ENCODE results near the gene ZBTB43.
"Not testable (repeated sequence)": the region's sequence is repeated elsewhere in the genome, so short reads cannot be mapped to it uniquely, and the experiment has no call there.

ZBTB43 gene

DNA sequence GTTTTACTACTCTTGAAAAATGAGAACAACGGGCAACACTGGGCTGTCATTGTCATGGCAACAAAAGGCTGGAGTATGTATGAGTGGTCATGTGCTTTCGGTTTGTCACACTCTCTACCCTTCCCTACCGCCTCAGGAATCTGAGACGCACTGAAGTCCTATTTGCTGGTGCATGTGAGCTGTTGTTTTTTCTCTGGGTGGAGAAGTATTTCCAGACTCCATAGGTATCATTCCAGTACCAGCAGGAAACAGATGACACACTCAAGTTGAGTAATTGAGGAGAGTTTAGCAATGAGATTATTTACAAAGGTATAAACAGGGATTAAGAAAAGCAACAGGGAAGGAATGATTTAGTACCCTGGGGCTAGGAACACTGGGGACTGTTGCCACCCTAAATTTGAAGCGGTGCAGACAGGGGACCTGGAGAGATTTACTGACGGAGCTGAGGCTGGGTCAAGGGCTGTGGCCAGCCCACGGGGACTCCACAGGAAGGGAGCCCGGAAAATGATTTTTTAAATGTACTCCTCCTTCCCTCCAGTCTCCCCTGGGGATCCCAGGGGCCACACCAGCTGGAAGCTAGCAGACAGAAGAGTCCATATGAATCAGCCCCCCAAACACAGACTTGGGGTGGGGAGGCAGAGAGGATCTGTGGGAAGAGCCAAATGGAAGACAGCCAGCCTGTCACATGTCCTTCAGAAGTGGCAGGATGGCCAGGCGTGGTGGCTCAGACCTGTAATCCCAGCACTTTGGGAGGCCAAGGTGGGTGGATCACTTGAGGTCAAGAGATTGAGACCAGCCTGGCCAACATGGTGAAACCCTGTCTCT is 13.2 kb upstream of the ZBTB43 start:
- DNase-seq (ENCODE audit: low spot score) = no peak

GRCh38 chr9:126793686-126794417 is 11.0 kb upstream of the ZBTB43 start:
- no peak for DNase-seq (ENCODE audit: low spot score)

DNA sequence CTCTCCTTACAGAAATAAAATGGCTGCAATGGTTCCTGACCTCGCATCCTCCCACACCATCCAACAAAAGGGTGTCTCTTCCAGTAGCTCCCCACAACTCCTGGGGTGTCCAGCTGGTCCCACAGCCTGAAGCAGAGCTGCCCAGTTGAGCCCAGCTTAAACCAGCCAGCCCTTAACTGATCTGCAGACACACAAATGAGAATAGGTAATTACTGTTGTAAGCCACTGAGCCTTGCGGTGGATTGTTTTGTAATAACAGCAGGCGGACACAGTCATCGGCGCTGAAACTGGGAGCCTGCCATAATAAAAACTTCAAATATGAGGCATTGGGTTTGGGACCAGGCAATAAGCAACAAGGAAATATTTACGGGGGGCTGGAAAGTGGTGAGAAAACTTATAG is 10.4 kb upstream of the ZBTB43 start:
- no peak for DNase-seq (ENCODE audit: low spot score)

DNA sequence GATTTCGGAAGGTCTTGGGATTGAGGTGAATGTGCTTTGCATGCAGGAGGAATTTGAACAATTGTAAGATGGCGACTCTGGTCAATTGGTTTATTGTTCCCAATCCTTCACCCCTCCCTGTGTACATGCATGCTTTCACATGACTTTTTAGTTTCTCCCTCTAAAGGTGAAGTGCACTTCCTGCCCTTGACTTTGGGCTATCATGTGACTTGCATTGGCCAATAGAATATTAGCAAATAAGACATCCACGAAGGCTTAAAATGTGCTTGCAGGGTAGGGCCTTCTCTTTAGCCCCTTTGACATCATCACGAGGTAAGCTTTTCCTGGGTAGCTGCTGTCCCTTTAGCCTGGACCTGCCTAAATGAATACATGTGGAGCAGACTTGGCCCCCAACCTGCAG is 8.1 kb upstream of the ZBTB43 start:
- no peak for DNase-seq (ENCODE audit: low spot score)

DNA sequence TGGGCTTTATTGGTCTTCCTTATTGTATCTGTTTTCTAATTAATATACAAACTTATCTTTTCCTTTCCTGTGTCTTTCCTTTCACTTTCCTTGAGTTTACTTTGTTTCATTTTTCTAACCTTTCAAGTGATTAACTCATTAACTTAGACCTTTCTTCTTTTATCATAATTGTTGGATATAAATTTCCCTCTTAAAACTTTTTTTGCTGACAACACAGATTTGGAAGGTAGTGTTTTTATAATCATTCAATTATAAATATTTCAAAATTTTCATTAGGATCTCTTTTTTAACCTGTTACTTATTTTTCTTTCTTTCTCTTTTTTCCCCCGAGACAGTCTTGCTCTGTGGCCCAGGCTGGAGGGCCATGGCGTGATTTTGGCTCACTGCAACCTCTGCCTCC is 6.9 kb upstream of the ZBTB43 start:
- DNase-seq (ENCODE audit: low spot score) = no peak

DNA sequence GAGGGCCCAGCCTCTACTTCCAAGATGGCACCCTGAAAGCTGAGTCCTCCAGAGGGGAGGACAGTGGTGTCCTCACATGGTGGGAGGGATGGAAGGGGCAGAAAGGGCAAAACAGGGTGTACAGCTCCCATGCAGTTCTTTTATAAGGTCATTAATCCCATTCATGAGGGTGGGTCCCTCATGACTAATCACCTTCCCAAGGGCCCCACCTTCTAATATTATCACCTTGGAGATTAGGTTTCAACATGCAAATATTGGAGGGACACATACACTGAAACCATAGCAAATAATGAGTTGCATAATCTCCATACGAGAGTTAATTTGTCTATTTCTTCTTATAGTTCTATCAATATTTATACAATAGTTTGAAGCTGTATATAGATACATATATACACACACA is 5.8 kb upstream of the ZBTB43 start:
- DNase-seq (ENCODE audit: low spot score) = no peak

GRCh38 chr9:126802318-126803059 is 2.4 kb upstream of the ZBTB43 start:
- DNase-seq (ENCODE audit: low spot score) = no peak

GRCh38 chr9:126804198-126804695 is 593 bp upstream of the ZBTB43 start:
- no peak for DNase-seq (ENCODE audit: low spot score)

GRCh38 chr9:126805554-126806262 is 868 bp downstream of the ZBTB43 start:
- peak; percentile 91 for DNase-seq (ENCODE audit: low spot score)

DNA sequence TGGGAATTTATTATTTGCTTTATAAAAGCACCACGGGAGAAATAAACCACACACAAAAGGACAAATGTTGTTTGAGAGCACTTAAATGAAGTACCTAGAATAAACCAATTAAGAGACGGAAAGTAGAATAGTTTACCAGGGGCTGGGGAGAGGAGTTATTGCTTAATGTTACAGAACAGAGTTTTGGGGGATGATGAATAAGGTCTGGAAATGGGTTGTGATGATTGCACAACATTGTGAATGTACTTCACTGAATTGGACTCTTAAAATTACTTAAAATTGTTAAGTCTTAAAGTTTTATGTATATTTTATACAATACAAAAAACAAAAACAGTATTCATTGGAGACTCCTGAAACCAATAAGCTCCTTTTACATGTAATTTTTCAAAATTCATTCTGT is 1.5 kb downstream of the ZBTB43 start:
- DNase-seq (ENCODE audit: low spot score) = peak; percentile 21

GRCh38 chr9:126809068-126809467 is 4.2 kb downstream of the ZBTB43 start:
- DNase-seq (ENCODE audit: low spot score) = no peak

GRCh38 chr9:126810221-126810620 is 5.4 kb downstream of the ZBTB43 start:
- DNase-seq (ENCODE audit: low spot score) = not testable (repeated sequence)

DNA sequence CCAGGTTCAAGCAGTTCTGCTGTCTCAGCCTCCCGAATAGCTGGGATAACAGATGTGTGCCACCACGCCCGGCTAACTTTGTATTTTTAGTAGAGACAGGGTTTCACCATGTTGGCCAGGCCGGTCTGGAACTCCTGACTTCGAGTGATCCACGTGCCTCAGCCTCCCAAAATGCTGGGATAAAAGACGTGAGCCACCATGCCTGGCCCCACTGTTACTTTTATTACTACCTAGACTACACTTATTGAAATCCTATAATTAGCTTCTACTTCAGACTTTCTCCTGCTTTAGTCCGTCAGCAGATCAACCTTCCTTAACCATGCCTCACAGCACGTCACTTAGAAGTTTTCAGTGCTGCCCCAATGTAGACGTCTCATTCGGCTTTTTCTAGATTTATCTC is 8.2 kb downstream of the ZBTB43 start:
- DNase-seq (ENCODE audit: low spot score) = no peak

GRCh38 chr9:126814091-126814490 is 9.3 kb downstream of the ZBTB43 start:
- no peak for DNase-seq (ENCODE audit: low spot score)

DNA sequence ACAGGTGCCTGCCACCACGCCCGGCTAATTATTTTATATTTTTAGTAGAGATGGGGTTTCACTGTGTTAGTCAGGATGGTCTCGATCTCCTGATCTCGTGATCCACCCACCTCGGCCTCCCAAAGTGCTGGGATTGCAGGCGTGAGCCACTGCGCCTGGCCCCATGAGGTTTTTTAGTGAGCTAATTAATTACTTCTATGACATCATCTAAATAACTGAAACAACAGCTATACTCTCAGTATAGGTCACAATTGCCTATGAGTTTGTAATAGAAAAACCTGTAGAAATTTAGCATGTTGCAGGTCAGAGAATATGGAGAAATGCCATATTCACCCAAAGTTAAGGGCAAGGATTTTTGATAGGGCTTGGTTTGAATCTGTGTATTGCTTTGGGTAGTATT is 12.8 kb downstream of the ZBTB43 start:
- DNase-seq (ENCODE audit: low spot score) = not testable (repeated sequence)

DNA sequence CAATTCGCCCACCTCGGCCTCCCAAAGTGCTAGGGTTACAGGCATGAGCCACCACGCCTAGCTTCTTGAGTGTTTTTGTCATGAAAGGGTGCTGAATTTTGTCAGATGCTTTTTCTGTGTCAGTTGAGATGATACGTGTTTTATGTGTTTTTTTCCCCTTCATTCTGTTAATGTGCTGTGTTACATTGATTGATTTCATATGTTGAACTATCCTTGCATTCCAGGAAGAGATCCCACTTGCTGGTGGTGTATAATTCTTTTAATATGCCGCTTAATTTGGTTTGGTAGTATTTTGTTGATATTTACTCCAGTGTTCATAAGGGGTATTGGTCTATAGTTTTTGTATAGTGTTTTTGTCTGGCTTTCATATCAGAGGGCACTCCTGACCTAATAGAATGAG is 13.6 kb downstream of the ZBTB43 start:
- DNase-seq (ENCODE audit: low spot score) = no peak

DNA sequence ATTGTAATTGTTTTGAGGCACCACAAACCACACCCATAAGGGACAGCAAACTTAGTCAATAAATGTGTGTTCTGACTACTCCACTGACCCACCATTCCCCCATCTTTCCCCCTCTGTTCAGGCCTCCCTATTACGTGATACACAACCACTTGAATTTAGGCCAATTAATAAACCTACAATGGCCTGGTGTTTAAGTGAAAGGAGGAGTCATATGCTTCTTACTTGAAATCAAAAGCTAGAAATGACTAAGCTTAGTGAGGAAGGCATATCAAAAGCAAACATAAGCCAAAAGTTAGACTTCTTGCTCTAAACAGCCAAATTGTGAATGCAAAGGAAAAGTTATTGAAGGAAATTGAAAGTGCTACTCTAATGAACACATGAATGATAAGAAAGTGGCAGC is 14.6 kb downstream of the ZBTB43 start:
- no peak for DNase-seq (ENCODE audit: low spot score)

DNA sequence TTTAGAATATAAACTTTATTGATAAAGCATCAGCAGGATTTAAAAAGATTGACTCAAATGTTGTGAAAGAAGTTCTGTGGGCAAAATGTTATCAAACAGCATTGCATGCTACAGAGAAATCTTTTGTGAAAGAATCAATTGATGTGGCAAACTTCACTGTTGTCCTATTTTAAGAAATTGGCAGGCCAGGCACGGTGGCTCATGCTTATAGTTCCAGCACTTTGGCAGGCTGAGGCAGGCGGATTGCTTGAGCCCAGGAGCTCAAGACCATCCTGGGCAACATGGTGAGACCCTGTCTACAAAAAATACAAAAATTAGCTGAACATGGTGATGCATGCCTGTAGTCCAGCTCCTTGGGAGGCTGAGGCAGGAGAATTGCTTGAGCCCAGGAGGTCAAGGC is 17.4 kb downstream of the ZBTB43 start:
- no peak for DNase-seq (ENCODE audit: low spot score)

DNA sequence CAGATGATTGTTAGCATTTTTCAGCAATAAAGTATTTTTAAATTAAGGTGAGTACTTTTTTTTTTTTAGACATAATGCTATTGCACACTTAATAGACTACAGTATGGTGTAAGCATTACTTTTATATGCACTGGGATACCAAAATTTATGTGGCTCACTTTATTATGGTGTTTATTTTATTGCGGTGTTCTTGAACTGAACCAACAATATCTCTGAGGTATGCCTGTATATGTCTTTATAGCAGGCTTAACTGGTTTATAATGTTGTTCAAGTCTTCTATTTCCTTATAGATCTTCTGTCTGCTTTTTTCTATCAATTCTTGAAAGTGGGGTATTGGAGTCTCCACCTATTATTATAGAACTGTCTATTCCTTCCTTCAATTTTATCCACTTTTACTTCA is 18.0 kb downstream of the ZBTB43 start:
- no peak for DNase-seq (ENCODE audit: low spot score)

- DNase-seq (ENCODE audit: low spot score) = not testable (repeated sequence)
These were observed 19.2 kb downstream of the ZBTB43 start for GRCh38 chr9:126824052-126824451.

DNA sequence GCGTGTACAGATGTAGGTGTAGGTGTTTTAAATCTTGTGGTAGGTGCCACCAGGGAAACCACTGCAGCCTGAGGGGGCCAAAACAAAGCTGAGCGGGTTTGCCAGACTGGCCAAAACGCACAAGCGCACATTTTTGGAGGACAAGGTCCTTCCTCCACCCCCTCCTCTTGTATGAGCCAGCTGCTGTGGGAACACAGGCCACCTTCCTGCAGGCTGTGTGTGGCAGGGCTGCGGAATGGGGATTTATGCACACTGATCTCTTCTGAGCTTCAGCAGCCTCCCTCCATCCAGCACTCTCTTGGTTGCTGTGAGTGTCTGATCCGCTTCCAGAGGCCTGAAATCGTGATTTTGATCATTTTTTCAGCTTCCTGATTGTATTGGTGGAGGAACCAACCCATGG is 22.4 kb downstream of the ZBTB43 start:
- no peak for DNase-seq (ENCODE audit: low spot score)

DNA sequence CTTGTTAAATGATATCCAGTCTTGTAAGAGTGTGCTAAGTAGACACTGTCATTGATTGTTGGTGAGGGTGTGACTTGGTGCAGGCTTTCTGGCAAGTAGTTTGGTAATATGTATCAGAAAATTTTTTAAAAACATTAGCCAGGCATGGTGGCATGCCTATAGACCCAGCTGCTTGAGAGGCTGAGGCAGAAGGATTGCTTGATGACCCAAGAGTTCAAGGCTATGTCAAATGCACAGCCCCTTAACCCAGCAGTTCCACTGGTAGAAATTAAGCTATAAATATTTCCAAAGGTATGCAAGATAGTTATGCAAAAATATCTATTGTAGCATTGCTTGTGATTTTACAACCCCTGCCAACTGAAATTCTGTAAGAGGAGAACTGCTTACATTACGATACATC is 24.2 kb downstream of the ZBTB43 start:
- no peak for DNase-seq (ENCODE audit: low spot score)
